ENCODE results near the gene SLC5A3.

GRCh38 chr21:34116569-34116968, 43.2 kb downstream of the SLC5A3 start:
- TF ChIP-seq, protein P1, sequence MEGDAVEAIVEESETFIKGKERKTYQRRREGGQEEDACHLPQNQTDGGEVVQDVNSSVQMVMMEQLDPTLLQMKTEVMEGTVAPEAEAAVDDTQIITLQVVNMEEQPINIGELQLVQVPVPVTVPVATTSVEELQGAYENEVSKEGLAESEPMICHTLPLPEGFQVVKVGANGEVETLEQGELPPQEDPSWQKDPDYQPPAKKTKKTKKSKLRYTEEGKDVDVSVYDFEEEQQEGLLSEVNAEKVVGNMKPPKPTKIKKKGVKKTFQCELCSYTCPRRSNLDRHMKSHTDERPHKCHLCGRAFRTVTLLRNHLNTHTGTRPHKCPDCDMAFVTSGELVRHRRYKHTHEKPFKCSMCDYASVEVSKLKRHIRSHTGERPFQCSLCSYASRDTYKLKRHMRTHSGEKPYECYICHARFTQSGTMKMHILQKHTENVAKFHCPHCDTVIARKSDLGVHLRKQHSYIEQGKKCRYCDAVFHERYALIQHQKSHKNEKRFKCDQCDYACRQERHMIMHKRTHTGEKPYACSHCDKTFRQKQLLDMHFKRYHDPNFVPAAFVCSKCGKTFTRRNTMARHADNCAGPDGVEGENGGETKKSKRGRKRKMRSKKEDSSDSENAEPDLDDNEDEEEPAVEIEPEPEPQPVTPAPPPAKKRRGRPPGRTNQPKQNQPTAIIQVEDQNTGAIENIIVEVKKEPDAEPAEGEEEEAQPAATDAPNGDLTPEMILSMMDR (IDR thresholded peaks at IDR 0.05): no peak
- TF ChIP-seq SIN3A (IDR thresholded peaks at IDR 0.05; ENCODE audit: borderline replicate concordance, insufficient read depth, low read depth, low read length) (no peak), POLR2AphosphoS5 (IDR thresholded peaks at IDR 0.05; ENCODE audit: low read depth, low read length) (no peak)
- TF ChIP-seq, protein P2, sequence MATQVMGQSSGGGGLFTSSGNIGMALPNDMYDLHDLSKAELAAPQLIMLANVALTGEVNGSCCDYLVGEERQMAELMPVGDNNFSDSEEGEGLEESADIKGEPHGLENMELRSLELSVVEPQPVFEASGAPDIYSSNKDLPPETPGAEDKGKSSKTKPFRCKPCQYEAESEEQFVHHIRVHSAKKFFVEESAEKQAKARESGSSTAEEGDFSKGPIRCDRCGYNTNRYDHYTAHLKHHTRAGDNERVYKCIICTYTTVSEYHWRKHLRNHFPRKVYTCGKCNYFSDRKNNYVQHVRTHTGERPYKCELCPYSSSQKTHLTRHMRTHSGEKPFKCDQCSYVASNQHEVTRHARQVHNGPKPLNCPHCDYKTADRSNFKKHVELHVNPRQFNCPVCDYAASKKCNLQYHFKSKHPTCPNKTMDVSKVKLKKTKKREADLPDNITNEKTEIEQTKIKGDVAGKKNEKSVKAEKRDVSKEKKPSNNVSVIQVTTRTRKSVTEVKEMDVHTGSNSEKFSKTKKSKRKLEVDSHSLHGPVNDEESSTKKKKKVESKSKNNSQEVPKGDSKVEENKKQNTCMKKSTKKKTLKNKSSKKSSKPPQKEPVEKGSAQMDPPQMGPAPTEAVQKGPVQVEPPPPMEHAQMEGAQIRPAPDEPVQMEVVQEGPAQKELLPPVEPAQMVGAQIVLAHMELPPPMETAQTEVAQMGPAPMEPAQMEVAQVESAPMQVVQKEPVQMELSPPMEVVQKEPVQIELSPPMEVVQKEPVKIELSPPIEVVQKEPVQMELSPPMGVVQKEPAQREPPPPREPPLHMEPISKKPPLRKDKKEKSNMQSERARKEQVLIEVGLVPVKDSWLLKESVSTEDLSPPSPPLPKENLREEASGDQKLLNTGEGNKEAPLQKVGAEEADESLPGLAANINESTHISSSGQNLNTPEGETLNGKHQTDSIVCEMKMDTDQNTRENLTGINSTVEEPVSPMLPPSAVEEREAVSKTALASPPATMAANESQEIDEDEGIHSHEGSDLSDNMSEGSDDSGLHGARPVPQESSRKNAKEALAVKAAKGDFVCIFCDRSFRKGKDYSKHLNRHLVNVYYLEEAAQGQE (IDR thresholded peaks at IDR 0.05; ENCODE audit: insufficient read depth in 1 of 2, low read depth in 2 of 2, low read length in 1 of 2): no peak
